ACC112 (cell line): ENCODE data around the gene STK32B.
"Not testable (repeated sequence)": the region's sequence is repeated elsewhere in the genome, so short reads cannot be mapped to it uniquely, and the experiment has no call there.

Experiments
- H2AFZ ChIP-seq: fragments of 200-600 bp; sonication (generic); one replicate; pipeline ENCODE4 v1.6.0; 2017; ENCODE audit warnings: antibody characterized with exemption, low read length; ENCODE audit not compliant: unreplicated experiment
- H3K27ac ChIP-seq: fragments of 200-600 bp; sonication (generic); 2 replicates; pipeline ENCODE4 v1.5.1; 2014; ENCODE audit warnings: low read depth, mild to moderate bottlenecking, antibody characterized with exemption, low read length, moderate library complexity
- H3K27me3 ChIP-seq: fragments of 200-600 bp; sonication (generic); 2 replicates; pipeline ENCODE4 v1.6.1; 2014; ENCODE audit warnings: mild to moderate bottlenecking, antibody characterized with exemption, low read length, moderate library complexity, mixed read lengths; ENCODE audit not compliant: insufficient read depth
- H3K36me3 ChIP-seq: fragments of 200-600 bp; sonication (generic); 2 replicates; pipeline ENCODE4 v1.6.1; 2016; ENCODE audit warnings: mild to moderate bottlenecking, antibody characterized with exemption, low read length, moderate library complexity, mixed read lengths; ENCODE audit not compliant: insufficient read depth
- H3K4me1 ChIP-seq: fragments of 200-600 bp; sonication (generic); one replicate; pipeline ENCODE4 v1.6.1; 2016; ENCODE audit warnings: low read length, mixed read lengths; ENCODE audit not compliant: insufficient read depth, unreplicated experiment, control insufficient read depth
- H3K4me3 ChIP-seq: fragments of 200-600 bp; sonication (generic); 2 replicates; pipeline ENCODE4 v1.5.1; 2014; ENCODE audit warnings: mild to moderate bottlenecking, low read depth, low read length
- H3K79me2 ChIP-seq: fragments of 200-600 bp; sonication (generic); one replicate; pipeline ENCODE4 v1.6.0; 2016; ENCODE audit warnings: low read length; ENCODE audit not compliant: control insufficient read depth, unreplicated experiment, insufficient read depth

Gene STK32B

GRCh38 chr4:5175836-5176235 lies 124.6 kb downstream of the STK32B start:
- not testable (repeated sequence) for H3K79me2 ChIP-seq, H3K36me3 ChIP-seq, H3K27ac ChIP-seq, H3K4me1 ChIP-seq, H3K27me3 ChIP-seq, H2AFZ ChIP-seq, H3K4me3 ChIP-seq

GRCh38 chr4:5184606-5185005 lies 133.3 kb downstream of the STK32B start:
- Histone ChIP-seq H2AFZ (no peak overlapping the region), H3K36me3 (no peaks in the 10 kb centered on the region), H3K4me1 (peaks cover 6% of the 10 kb centered on the region), H3K4me3 (no peak overlapping the region), H3K27me3 (no peaks in the 10 kb centered on the region), H3K27ac (no peak overlapping the region), H3K79me2 (no peaks in the 10 kb centered on the region)

- Histone ChIP-seq H3K4me3 (no peak overlapping the region), H2AFZ (no peak overlapping the region), H3K36me3 (no peaks in the 10 kb centered on the region), H3K79me2 (no peaks in the 10 kb centered on the region), H3K27me3 (no peaks in the 10 kb centered on the region), H3K27ac (no peak overlapping the region), H3K4me1 (peaks cover 6% of the 10 kb centered on the region)
Measured at GRCh38 chr4:5185551-5185950, 134.3 kb downstream of the STK32B start.

GRCh38 chr4:5186271-5187064 lies 135.2 kb downstream of the STK32B start:
- no peaks in the 10 kb centered on the region for H3K27me3 ChIP-seq
- no peak overlapping the region for H3K4me3 ChIP-seq
- no peak overlapping the region for H2AFZ ChIP-seq
- no peak overlapping the region for H3K27ac ChIP-seq
- H3K36me3 ChIP-seq, result no peaks in the 10 kb centered on the region
- H3K4me1 ChIP-seq, result peaks cover 6% of the 10 kb centered on the region
- no peaks in the 10 kb centered on the region for H3K79me2 ChIP-seq

GRCh38 chr4:5188130-5188529 lies 136.8 kb downstream of the STK32B start:
- Histone ChIP-seq H3K79me2 (no peaks in the 10 kb centered on the region), H3K36me3 (no peaks in the 10 kb centered on the region), H3K4me3 (no peak overlapping the region), H3K27me3 (no peaks in the 10 kb centered on the region), H2AFZ (no peak overlapping the region), H3K4me1 (peaks cover 6% of the 10 kb centered on the region), H3K27ac (no peak overlapping the region)

- Histone ChIP-seq H3K79me2 (no peaks in the 10 kb centered on the region), H3K4me3 (no peak overlapping the region), H3K4me1 (no peaks in the 10 kb centered on the region), H2AFZ (no peak overlapping the region), H3K27me3 (no peaks in the 10 kb centered on the region), H3K27ac (no peak overlapping the region), H3K36me3 (no peaks in the 10 kb centered on the region)
Measured at GRCh38 chr4:5191831-5192230, 140.6 kb downstream of the STK32B start.

- Histone ChIP-seq H2AFZ (no peak overlapping the region), H3K4me1 (no peaks in the 10 kb centered on the region), H3K4me3 (no peak overlapping the region), H3K27me3 (no peaks in the 10 kb centered on the region), H3K79me2 (no peaks in the 10 kb centered on the region), H3K36me3 (no peaks in the 10 kb centered on the region), H3K27ac (no peak overlapping the region)
Measured at GRCh38 chr4:5192271-5192670, 141.0 kb downstream of the STK32B start.

- Histone ChIP-seq H2AFZ (no peak overlapping the region), H3K4me3 (no peak overlapping the region), H3K4me1 (no peaks in the 10 kb centered on the region), H3K27me3 (no peaks in the 10 kb centered on the region), H3K27ac (no peak overlapping the region), H3K79me2 (no peaks in the 10 kb centered on the region), H3K36me3 (no peaks in the 10 kb centered on the region)
Measured at GRCh38 chr4:5192678-5193077, 141.4 kb downstream of the STK32B start.

GRCh38 chr4:5198656-5199541 lies 147.6 kb downstream of the STK32B start:
- no peaks in the 10 kb centered on the region for H3K79me2 ChIP-seq
- H3K36me3 ChIP-seq, result no peaks in the 10 kb centered on the region
- no peak overlapping the region for H2AFZ ChIP-seq
- no peak overlapping the region for H3K27ac ChIP-seq
- H3K27me3 ChIP-seq, result no peaks in the 10 kb centered on the region
- no peaks in the 10 kb centered on the region for H3K4me1 ChIP-seq
- no peak overlapping the region for H3K4me3 ChIP-seq

GRCh38 chr4:5199912-5200311 lies 148.6 kb downstream of the STK32B start:
- Histone ChIP-seq H2AFZ (no peak overlapping the region), H3K27me3 (no peaks in the 10 kb centered on the region), H3K4me3 (no peak overlapping the region), H3K79me2 (no peaks in the 10 kb centered on the region), H3K4me1 (peaks cover 4% of the 10 kb centered on the region), H3K27ac (no peak overlapping the region), H3K36me3 (no peaks in the 10 kb centered on the region)

GRCh38 chr4:5200513-5200912 lies 149.2 kb downstream of the STK32B start:
- H3K27ac ChIP-seq, result no peak overlapping the region
- no peak overlapping the region for H2AFZ ChIP-seq
- H3K4me3 ChIP-seq, result no peak overlapping the region
- H3K79me2 ChIP-seq, result no peaks in the 10 kb centered on the region
- H3K36me3 ChIP-seq, result no peaks in the 10 kb centered on the region
- peaks cover 7% of the 10 kb centered on the region for H3K4me1 ChIP-seq
- no peaks in the 10 kb centered on the region for H3K27me3 ChIP-seq
